Measurements from ENCODE around the gene COQ8A.

Gene COQ8A

GRCh38 chr1:226990133-226990716 lies 50.1 kb downstream of the COQ8A start:
- H2BK15ac ChIP-seq (replicated peaks; ENCODE audit: low read depth) = no peak overlapping the region
- no peak overlapping the region for H3K27ac ChIP-seq (ENCODE audit: low read depth, low read length)
- no peaks in the 10 kb centered on the region for H3K79me1 ChIP-seq (ENCODE audit: low read length)
- H3K23ac ChIP-seq (ENCODE audit: low read length) = no peak overlapping the region
- no peak overlapping the region for H2AK5ac ChIP-seq (ENCODE audit: low read length)
- H3K79me2 ChIP-seq (ENCODE audit: control insufficient read depth, insufficient read depth, low read length) = no peaks in the 10 kb centered on the region
- H2BK120ac ChIP-seq (ENCODE audit: low read depth, low read length) = no peak overlapping the region
- no peaks in the 10 kb centered on the region for H3K36me3 ChIP-seq (ENCODE audit: control insufficient read depth, insufficient read depth, low read length)
- H3K56ac ChIP-seq (ENCODE audit: low read length) = no peak overlapping the region
- no peak overlapping the region for H3K4me3 ChIP-seq (ENCODE audit: low read length)
- no peak overlapping the region for H3K18ac ChIP-seq (ENCODE audit: low read length)
- H3K4ac ChIP-seq (ENCODE audit: low read depth, low read length) = no peak overlapping the region
- H3K4me2 ChIP-seq (ENCODE audit: low read length) = no peak overlapping the region
- no peaks in the 10 kb centered on the region for H3K4me1 ChIP-seq (ENCODE audit: control insufficient read depth, low read depth, low read length)
- no peak for DNase-seq
- H2BK5ac ChIP-seq (ENCODE audit: low read length) = no peak overlapping the region
- H3K9ac ChIP-seq (ENCODE audit: low read length) = no peak overlapping the region
- H4K8ac ChIP-seq (ENCODE audit: low read depth, low read length) = no peak overlapping the region
- no peak overlapping the region for H4K5ac ChIP-seq (ENCODE audit: low read length)
- no peaks in the 10 kb centered on the region for H3K27me3 ChIP-seq (ENCODE audit: insufficient read depth, low read length, poor library complexity)
- WGBS (ENCODE audit: extremely low coverage, insufficient coverage, low lambda C conversion rate) = no CpG with 5 or more reads among the region's 10 CpGs

- no CpG with 5 or more reads among the region's 4 CpGs for WGBS (ENCODE audit: extremely low coverage, insufficient coverage, low lambda C conversion rate)
- no peaks in the 10 kb centered on the region for H3K36me3 ChIP-seq (ENCODE audit: control insufficient read depth, insufficient read depth, low read length)
- H3K56ac ChIP-seq (ENCODE audit: low read length) = no peak overlapping the region
- H2BK5ac ChIP-seq (ENCODE audit: low read length) = no peak overlapping the region
- H4K5ac ChIP-seq (ENCODE audit: low read length) = no peak overlapping the region
- H3K9ac ChIP-seq (ENCODE audit: low read length) = no peak overlapping the region
- H3K4ac ChIP-seq (ENCODE audit: low read depth, low read length) = no peak overlapping the region
- H3K27ac ChIP-seq (ENCODE audit: low read depth, low read length) = no peak overlapping the region
- H3K79me2 ChIP-seq (ENCODE audit: control insufficient read depth, insufficient read depth, low read length) = no peaks in the 10 kb centered on the region
- H3K18ac ChIP-seq (ENCODE audit: low read length) = no peak overlapping the region
- no peak overlapping the region for H3K4me3 ChIP-seq (ENCODE audit: low read length)
- H4K8ac ChIP-seq (ENCODE audit: low read depth, low read length) = no peak overlapping the region
- H2BK120ac ChIP-seq (ENCODE audit: low read depth, low read length) = no peak overlapping the region
- H2BK15ac ChIP-seq (replicated peaks; ENCODE audit: low read depth) = no peak overlapping the region
- H3K23ac ChIP-seq (ENCODE audit: low read length) = no peak overlapping the region
- H3K27me3 ChIP-seq (ENCODE audit: insufficient read depth, low read length, poor library complexity) = no peaks in the 10 kb centered on the region
- no peak overlapping the region for H2AK5ac ChIP-seq (ENCODE audit: low read length)
- no peak overlapping the region for H3K4me2 ChIP-seq (ENCODE audit: low read length)
- H3K79me1 ChIP-seq (ENCODE audit: low read length) = no peaks in the 10 kb centered on the region
- DNase-seq = no peak
- H3K4me1 ChIP-seq (ENCODE audit: control insufficient read depth, low read depth, low read length) = no peaks in the 10 kb centered on the region
Observed at GRCh38 chr1:226991920-226992319, 51.8 kb downstream of the COQ8A start.

- WGBS (ENCODE audit: extremely low coverage, insufficient coverage, low lambda C conversion rate) = no CpG with 5 or more reads among the region's 22 CpGs
- Histone ChIP-seq H3K23ac (ENCODE audit: low read length) (no peak overlapping the region), H4K8ac (ENCODE audit: low read depth, low read length) (no peak overlapping the region), H3K4me1 (ENCODE audit: control insufficient read depth, low read depth, low read length) (no peaks in the 10 kb centered on the region), H3K18ac (ENCODE audit: low read length) (no peak overlapping the region), H2BK15ac (replicated peaks; ENCODE audit: low read depth) (no peak overlapping the region), H3K56ac (ENCODE audit: low read length) (no peak overlapping the region), H2BK120ac (ENCODE audit: low read depth, low read length) (no peak overlapping the region), H3K9ac (ENCODE audit: low read length) (no peak overlapping the region), H3K36me3 (ENCODE audit: control insufficient read depth, insufficient read depth, low read length) (no peaks in the 10 kb centered on the region), H2BK5ac (ENCODE audit: low read length) (no peak overlapping the region), H3K4ac (ENCODE audit: low read depth, low read length) (no peak overlapping the region), H3K4me3 (ENCODE audit: low read length) (no peak overlapping the region), H3K27me3 (ENCODE audit: insufficient read depth, low read length, poor library complexity) (no peaks in the 10 kb centered on the region), H3K79me1 (ENCODE audit: low read length) (no peaks in the 10 kb centered on the region), H3K79me2 (ENCODE audit: control insufficient read depth, insufficient read depth, low read length) (no peaks in the 10 kb centered on the region), H3K4me2 (ENCODE audit: low read length) (no peak overlapping the region), H4K5ac (ENCODE audit: low read length) (no peak overlapping the region), H2AK5ac (ENCODE audit: low read length) (no peak overlapping the region), H3K27ac (ENCODE audit: low read depth, low read length) (no peak overlapping the region)
- DNase-seq = no peak
Observed at GRCh38 chr1:226993814-226994585, 53.9 kb downstream of the COQ8A start.

- Histone ChIP-seq H3K9ac (ENCODE audit: low read length) (no peak overlapping the region), H3K27ac (ENCODE audit: low read depth, low read length) (no peak overlapping the region), H4K8ac (ENCODE audit: low read depth, low read length) (no peak overlapping the region), H3K4ac (ENCODE audit: low read depth, low read length) (no peak overlapping the region), H3K23ac (ENCODE audit: low read length) (no peak overlapping the region), H3K4me3 (ENCODE audit: low read length) (no peak overlapping the region), H3K36me3 (ENCODE audit: control insufficient read depth, insufficient read depth, low read length) (no peaks in the 10 kb centered on the region), H2AK5ac (ENCODE audit: low read length) (no peak overlapping the region), H3K18ac (ENCODE audit: low read length) (no peak overlapping the region), H2BK120ac (ENCODE audit: low read depth, low read length) (no peak overlapping the region), H3K4me1 (ENCODE audit: control insufficient read depth, low read depth, low read length) (no peaks in the 10 kb centered on the region), H4K5ac (ENCODE audit: low read length) (no peak overlapping the region), H3K79me1 (ENCODE audit: low read length) (no peaks in the 10 kb centered on the region), H3K4me2 (ENCODE audit: low read length) (no peak overlapping the region), H3K79me2 (ENCODE audit: control insufficient read depth, insufficient read depth, low read length) (no peaks in the 10 kb centered on the region), H3K27me3 (ENCODE audit: insufficient read depth, low read length, poor library complexity) (no peaks in the 10 kb centered on the region), H2BK5ac (ENCODE audit: low read length) (no peak overlapping the region), H3K56ac (ENCODE audit: low read length) (no peak overlapping the region), H2BK15ac (replicated peaks; ENCODE audit: low read depth) (no peak overlapping the region)
- DNase-seq = no peak
- no CpG with 5 or more reads among the region's 18 CpGs for WGBS (ENCODE audit: extremely low coverage, insufficient coverage, low lambda C conversion rate)
Observed at GRCh38 chr1:226994586-226995364, 54.7 kb downstream of the COQ8A start.

GRCh38 chr1:226995365-226996332 lies 55.6 kb downstream of the COQ8A start:
- no peaks in the 10 kb centered on the region for H3K4me1 ChIP-seq (ENCODE audit: control insufficient read depth, low read depth, low read length)
- no peak overlapping the region for H2BK120ac ChIP-seq (ENCODE audit: low read depth, low read length)
- H3K4me3 ChIP-seq (ENCODE audit: low read length) = no peak overlapping the region
- no peaks in the 10 kb centered on the region for H3K27me3 ChIP-seq (ENCODE audit: insufficient read depth, low read length, poor library complexity)
- H3K79me2 ChIP-seq (ENCODE audit: control insufficient read depth, insufficient read depth, low read length) = no peaks in the 10 kb centered on the region
- no peak overlapping the region for H2AK5ac ChIP-seq (ENCODE audit: low read length)
- H2BK15ac ChIP-seq (replicated peaks; ENCODE audit: low read depth) = no peak overlapping the region
- H3K18ac ChIP-seq (ENCODE audit: low read length) = no peak overlapping the region
- no peaks in the 10 kb centered on the region for H3K79me1 ChIP-seq (ENCODE audit: low read length)
- DNase-seq = no peak
- H4K5ac ChIP-seq (ENCODE audit: low read length) = no peak overlapping the region
- no peak overlapping the region for H3K27ac ChIP-seq (ENCODE audit: low read depth, low read length)
- H4K8ac ChIP-seq (ENCODE audit: low read depth, low read length) = no peak overlapping the region
- no peak overlapping the region for H3K9ac ChIP-seq (ENCODE audit: low read length)
- H3K4ac ChIP-seq (ENCODE audit: low read depth, low read length) = no peak overlapping the region
- H3K23ac ChIP-seq (ENCODE audit: low read length) = no peak overlapping the region
- H3K4me2 ChIP-seq (ENCODE audit: low read length) = no peak overlapping the region
- H3K36me3 ChIP-seq (ENCODE audit: control insufficient read depth, insufficient read depth, low read length) = no peaks in the 10 kb centered on the region
- no peak overlapping the region for H3K56ac ChIP-seq (ENCODE audit: low read length)
- H2BK5ac ChIP-seq (ENCODE audit: low read length) = no peak overlapping the region
- WGBS (ENCODE audit: extremely low coverage, insufficient coverage, low lambda C conversion rate) = no CpG with 5 or more reads among the region's 13 CpGs

All from mesendoderm (in vitro differentiated cells).